HepG2 (cell line): ENCODE measurements around the gene MBNL3. TPM values are rescaled to one million over a fixed set of nuclear protein-coding genes. Genes with fewer than 3 reads are reported as not detected.

ENCODE experiments used
- ATF4 ChIP-seq, 2 experiments: fragments of 450-650 bp in 1 of 2; sonication (generic) in 1 of 2; formaldehyde crosslinking; IDR thresholded peaks; 2 replicates each; pipeline versions ENCODE4 v1.5.0 to v1.8.0; 2020 to 2022; ENCODE audit warnings: mild to moderate bottlenecking in 1 of 2, missing genetic modification reagents in 1 of 2
- GATAD2A ChIP-seq: IDR thresholded peaks from 2 replicates; pipeline ENCODE4 v1.6.1; 2016
- JUNB ChIP-seq: sonication (generic); formaldehyde crosslinking; IDR thresholded peaks from 2 replicates; pipeline ENCODE4 v1.8.0; 2022; ENCODE audit warnings: missing genetic modification reagents, mild to moderate bottlenecking, borderline replicate concordance
- KIAA2018 ChIP-seq: sonication (generic); formaldehyde crosslinking; IDR thresholded peaks from 2 replicates; pipeline ENCODE4 v1.5.0; 2020; ENCODE audit warnings: mild to moderate bottlenecking, missing genetic modification reagents, borderline replicate concordance
- MIER3 ChIP-seq: IDR thresholded peaks from 2 replicates; pipeline ENCODE4 v1.6.1; 2016; ENCODE audit warnings: missing compliant biosample characterization, borderline replicate concordance
- NCOA2 ChIP-seq: sonication (generic); formaldehyde crosslinking; IDR thresholded peaks from 2 replicates; pipeline ENCODE4 v1.8.0; 2022; ENCODE audit warnings: inconsistent platforms
- NFKB2 ChIP-seq: sonication (generic); formaldehyde crosslinking; IDR thresholded peaks from 2 replicates; pipeline ENCODE4 v1.4.0; 2020; ENCODE audit warnings: missing genetic modification reagents, borderline replicate concordance
- PAX8 ChIP-seq: sonication (generic); formaldehyde crosslinking; IDR thresholded peaks from 2 replicates; pipeline ENCODE4 v1.8.0; 2022; ENCODE audit warnings: mild to moderate bottlenecking, missing genetic modification reagents, borderline replicate concordance
- PPARG ChIP-seq: conservative IDR thresholded peaks from 2 replicates; pipeline ENCODE4 v1.6.1; 2016; ENCODE audit warnings: missing biosample characterization, missing genetic modification reagents
- RCOR2 ChIP-seq: IDR thresholded peaks from 2 replicates; pipeline ENCODE4 v1.6.1; 2016; ENCODE audit warnings: missing biosample characterization, missing genetic modification reagents
- SALL1 ChIP-seq: sonication (generic); formaldehyde crosslinking; IDR thresholded peaks from 2 replicates; pipeline ENCODE4 v1.8.0; 2022; ENCODE audit warnings: mild to moderate bottlenecking, missing genetic modification reagents
- STAT6 ChIP-seq: sonication (generic); formaldehyde crosslinking; IDR thresholded peaks from 2 replicates; pipeline ENCODE4 v1.4.0; 2020; ENCODE audit warnings: missing genetic modification reagents, mild to moderate bottlenecking, borderline replicate concordance
- ZFP36L2 ChIP-seq: sonication (generic); formaldehyde crosslinking; IDR thresholded peaks from 2 replicates; pipeline ENCODE4 v1.4.0; 2020; ENCODE audit warnings: missing genetic modification reagents
- ZNF326 ChIP-seq: sonication (generic); formaldehyde crosslinking; IDR thresholded peaks from 2 replicates; pipeline ENCODE4 v1.4.0; 2020; ENCODE audit warnings: missing genetic modification reagents, borderline replicate concordance
- ZNF331 ChIP-seq: sonication (generic); formaldehyde crosslinking; IDR thresholded peaks from 2 replicates; pipeline ENCODE4 v1.4.0; 2020; ENCODE audit warnings: missing genetic modification reagents
- ZNF431 ChIP-seq: sonication (generic); formaldehyde crosslinking; IDR thresholded peaks from 2 replicates; pipeline ENCODE4 v1.9.0; 2022; ENCODE audit warnings: missing genetic modification reagents, low read depth, mild to moderate bottlenecking, borderline replicate concordance
- ZNF580 ChIP-seq: IDR thresholded peaks from 2 replicates; pipeline ENCODE4 v1.6.1; 2016; ENCODE audit warnings: low read depth, borderline replicate concordance
- ZNF629 ChIP-seq: sonication (generic); formaldehyde crosslinking; conservative IDR thresholded peaks from 2 replicates; pipeline ENCODE4 v1.5.0; 2020; ENCODE audit warnings: missing genetic modification reagents
- ZNF782 ChIP-seq: sonication (generic); formaldehyde crosslinking; IDR thresholded peaks from 2 replicates; pipeline ENCODE4 v1.4.0; 2020; ENCODE audit warnings: missing genetic modification reagents, mild to moderate bottlenecking, borderline replicate concordance
- polyA plus RNA-seq, 8 experiments: library from polyadenylated mRNA; depleted of rRNA in 3 of 8; stranded (reverse) in 7 of 8; unstranded in 1 of 8; fragments of >200 nt; fragmentation: Illumina TruSeq in 4 of 8; extraction: Trizol in 4 of 8; gene quantifications; 2 replicates each; pipeline versions ENCODE4 v1.2.1 to v1.2.3, GENCODE V29; 2011 to 2016; ENCODE audit warnings: low read depth in 4 of 8, missing spikeins in 1 of 8, mixed read lengths in 1 of 8; ENCODE audit not compliant: insufficient read depth in 1 of 8
- total RNA-seq, 5 experiments: library from RNA; depleted of rRNA; stranded (reverse); fragments of >200 nt; fragmentation: Illumina TruSeq; extraction: Trizol; gene quantifications; 2 replicates each; pipeline ENCODE4 v1.2.3, GENCODE V29; 2016; ENCODE audit warnings: low read depth in 1 of 5

MBNL3 gene
- total and polyA plus RNA-seq, 2 of the 13 experiments (the other 11 are each of a cell fraction or from before 2014, with no cell fraction given), result 155 to 257 TPM

GRCh38 chrX:132413459-132413858 is 75.4 kb downstream of the MBNL3 start (continued):
- TF ChIP-seq KIAA2018 (CRISPR knock-in tag), result no peak
- TF ChIP-seq PPARG (CRISPR knock-in tag), result 0 out of 2 replicates have a peak, but pooled peaks have one; percentile 17
- TF ChIP-seq PAX8, result no peak
- TF ChIP-seq JUNB, result no peak
- peak; percentile 62; the same call in 1 of the 2 replicates for TF ChIP-seq GATAD2A (CRISPR knock-in tag)
- no peak for TF ChIP-seq ZNF326
- TF ChIP-seq ATF4 (CRISPR knock-in tag; IDR thresholded peaks at IDR 0.05), result 0 out of 4 replicates have a peak, but pooled peaks of 1 of the 2 experiments have one; percentile 13
- TF ChIP-seq ZNF782 (CRISPR knock-in tag), result no peak
- TF ChIP-seq NCOA2 (CRISPR knock-in tag), result 0 out of 2 replicates have a peak, but pooled peaks have one; percentile 17
- TF ChIP-seq ZNF629 (CRISPR knock-in tag), result no peak
- no peak for TF ChIP-seq STAT6 (CRISPR knock-in tag)
- peak; percentile 57 for TF ChIP-seq SALL1 (CRISPR knock-in tag)
- 0 out of 2 replicates have a peak, but pooled peaks have one; percentile 23 for TF ChIP-seq RCOR2
- TF ChIP-seq ZNF331, result peak; percentile 40; the same call in 1 of the 2 replicates
- no peak for TF ChIP-seq ZNF431
- TF ChIP-seq MIER3 (CRISPR knock-in tag), result no peak; the same call in 1 of the 2 replicates
- TF ChIP-seq ZNF580 (CRISPR knock-in tag), result no peak
- TF ChIP-seq ZFP36L2 (CRISPR knock-in tag), result no peak
- TF ChIP-seq NFKB2 (CRISPR knock-in tag), result no peak
